ENCODE measurements around the gene CD44. TPM values are rescaled to one million over a fixed set of nuclear protein-coding genes. Genes with fewer than 3 reads are reported as not detected.

The CD44 gene
- total and polyA plus RNA-seq, 2 donors (not counting 1 experiment from before 2014, with no cell fraction given) = 660 to 980 TPM

DNA sequence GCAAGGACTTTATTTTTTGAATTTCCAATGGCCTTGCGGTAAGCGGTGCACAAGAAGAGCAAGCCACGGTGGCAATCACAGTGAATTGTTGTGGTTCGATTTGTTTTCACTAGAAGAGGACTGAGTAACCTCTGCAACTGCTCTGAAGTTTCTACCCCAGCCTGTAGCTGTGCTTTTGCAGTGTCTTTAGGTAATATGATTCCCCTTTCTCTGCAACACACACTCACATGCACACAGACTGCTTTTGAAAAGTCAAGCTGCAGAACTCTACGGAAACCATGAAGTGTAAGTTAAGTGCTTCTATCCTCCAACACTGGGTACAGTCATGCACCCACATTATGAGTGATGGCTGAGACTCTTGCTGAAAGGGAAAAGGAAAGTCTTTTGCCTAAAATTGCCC is 38.4 kb downstream of the CD44 start:
- Histone ChIP-seq H2AFZ (ENCODE audit: low read length) (no peak overlapping the region), H3K4me2 (ENCODE audit: extremely low read depth, insufficient read depth, low read length) (no peak overlapping the region), H3K4me3 (replicated peaks in 1 of 4; ENCODE audit: control extremely low read depth in 1 of 4, insufficient read depth in 1 of 4, low read depth in 3 of 4, low read length in 4 of 4) (no peak overlapping the region), H4K20me1 (ENCODE audit: control insufficient read depth, extremely low read depth, insufficient read depth, low read length) (no peaks in the 10 kb centered on the region), H3K27ac (ENCODE audit: insufficient read depth, low read length) (no peak overlapping the region), H3K4me1 (ENCODE audit: control insufficient read depth, extremely low read depth, insufficient read depth, low read length) (peaks cover 52% of the 10 kb centered on the region), H3K27me3 (ENCODE audit: control insufficient read depth, insufficient read depth, low read length) (no peaks in the 10 kb centered on the region), H3K79me2 (ENCODE audit: control insufficient read depth, insufficient read depth, low read length) (peaks cover 86% of the 10 kb centered on the region), H3K9ac (ENCODE audit: insufficient read depth, low read length) (no peak overlapping the region), H3K9me3 (ENCODE audit: control insufficient read depth, insufficient read depth, low read depth, low read length) (no peaks in the 10 kb centered on the region), H3K36me3 (ENCODE audit: control insufficient read depth, insufficient read depth, low read length) (peaks cover 22% of the 10 kb centered on the region)
- DNase-seq (ENCODE audit: low read depth in 2 of 2) = peak; percentile 59 to 88
- no peak for TF ChIP-seq CTCF (conservative IDR thresholded peaks at IDR 0.05 in 1 of 2, IDR thresholded peaks at IDR 0.05 in 1 of 2; ENCODE audit: low read depth in 1 of 2, low read length in 2 of 2)
- TF ChIP-seq EZH2 (IDR thresholded peaks at IDR 0.05; ENCODE audit: low read length, missing control alignments) = no peak

DNA sequence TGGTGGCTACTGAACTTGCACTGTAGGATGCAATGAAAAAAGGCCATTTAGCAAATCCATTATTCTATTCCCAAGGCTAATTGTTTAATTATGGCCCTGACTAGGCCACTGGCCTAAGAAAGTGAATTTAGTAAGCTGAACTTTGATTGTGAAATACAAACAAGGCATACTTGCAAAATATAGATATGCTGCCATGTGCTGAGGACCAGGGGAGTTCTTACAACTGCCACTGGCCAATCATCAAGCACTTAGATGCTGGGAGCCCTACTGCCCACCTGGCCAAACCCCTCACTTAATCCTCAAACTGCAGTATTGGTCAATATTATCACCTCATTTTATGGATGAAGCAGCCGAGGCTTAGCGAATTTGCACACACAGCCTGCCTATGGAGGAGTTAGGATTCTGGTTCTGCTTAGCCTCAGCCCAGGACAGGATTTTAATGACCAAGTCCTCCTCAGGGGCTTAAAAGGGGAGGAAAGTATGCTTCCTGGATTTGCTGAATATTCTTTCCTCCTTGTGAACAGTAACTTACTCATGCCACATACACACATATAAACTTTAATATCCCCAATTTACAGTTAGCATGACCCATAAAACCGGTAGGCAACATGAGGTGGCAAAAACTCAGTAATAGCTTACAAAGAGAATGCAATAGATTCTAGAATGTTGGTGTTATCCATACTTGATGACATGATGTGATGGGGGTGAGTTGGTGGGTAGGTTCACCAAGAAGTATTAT is 39.3 kb downstream of the CD44 start:
- DNase-seq (ENCODE audit: low read depth in 2 of 2) = no peak
- no peaks in the 10 kb centered on the region for H3K9me3 ChIP-seq (ENCODE audit: control insufficient read depth, insufficient read depth, low read depth, low read length)
- no peaks in the 10 kb centered on the region for H3K27me3 ChIP-seq (ENCODE audit: control insufficient read depth, insufficient read depth, low read length)
- peaks cover 26% of the 10 kb centered on the region for H3K36me3 ChIP-seq (ENCODE audit: control insufficient read depth, insufficient read depth, low read length)
- no peak overlapping the region for H2AFZ ChIP-seq (ENCODE audit: low read length)
- H3K9ac ChIP-seq (ENCODE audit: insufficient read depth, low read length) = no peak overlapping the region
- TF ChIP-seq CTCF (conservative IDR thresholded peaks at IDR 0.05 in 1 of 2, IDR thresholded peaks at IDR 0.05 in 1 of 2; ENCODE audit: low read depth in 1 of 2, low read length in 2 of 2) = no peak
- no peak for TF ChIP-seq EZH2 (IDR thresholded peaks at IDR 0.05; ENCODE audit: low read length, missing control alignments)
- no peak overlapping the region for H3K4me2 ChIP-seq (ENCODE audit: extremely low read depth, insufficient read depth, low read length)
- H3K4me1 ChIP-seq (ENCODE audit: control insufficient read depth, extremely low read depth, insufficient read depth, low read length) = peaks cover 47% of the 10 kb centered on the region
- peak overlapping the region; percentile 17 for H3K27ac ChIP-seq (ENCODE audit: insufficient read depth, low read length)
- peaks cover 86% of the 10 kb centered on the region for H3K79me2 ChIP-seq (ENCODE audit: control insufficient read depth, insufficient read depth, low read length)
- no peaks in the 10 kb centered on the region for H4K20me1 ChIP-seq (ENCODE audit: control insufficient read depth, extremely low read depth, insufficient read depth, low read length)
- H3K4me3 ChIP-seq (replicated peaks in 1 of 4; ENCODE audit: control extremely low read depth in 1 of 4, insufficient read depth in 1 of 4, low read depth in 3 of 4, low read length in 4 of 4) = no peak overlapping the region

DNA sequence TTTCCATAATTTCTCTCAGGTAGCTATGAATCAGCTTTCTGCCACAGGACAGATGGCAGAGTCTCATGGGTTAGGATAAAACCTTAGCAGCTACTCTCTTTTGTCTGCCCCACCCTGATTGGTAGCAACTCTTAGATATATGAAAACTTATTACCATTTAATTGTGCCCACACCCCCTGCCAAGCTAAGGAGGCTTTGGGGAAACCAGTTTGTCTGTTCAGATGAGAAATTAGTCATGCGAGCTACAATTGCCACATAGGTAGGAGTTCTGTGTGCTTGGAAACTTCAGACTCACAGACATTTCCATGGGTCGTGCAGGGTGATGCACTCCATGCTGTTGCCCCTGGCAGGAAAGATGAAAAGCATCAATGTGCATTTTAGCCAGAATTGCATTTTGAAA is 39.9 kb downstream of the CD44 start:
- Histone ChIP-seq H2AFZ (ENCODE audit: low read length) (no peak overlapping the region), H3K9ac (ENCODE audit: insufficient read depth, low read length) (no peak overlapping the region), H3K27ac (ENCODE audit: insufficient read depth, low read length) (peak overlapping the region; percentile 35), H3K9me3 (ENCODE audit: control insufficient read depth, insufficient read depth, low read depth, low read length) (no peaks in the 10 kb centered on the region), H3K27me3 (ENCODE audit: control insufficient read depth, insufficient read depth, low read length) (no peaks in the 10 kb centered on the region), H3K4me3 (replicated peaks in 1 of 4; ENCODE audit: control extremely low read depth in 1 of 4, insufficient read depth in 1 of 4, low read depth in 3 of 4, low read length in 4 of 4) (no peak overlapping the region), H3K36me3 (ENCODE audit: control insufficient read depth, insufficient read depth, low read length) (peaks cover 26% of the 10 kb centered on the region), H3K4me1 (ENCODE audit: control insufficient read depth, extremely low read depth, insufficient read depth, low read length) (peaks cover 44% of the 10 kb centered on the region), H3K4me2 (ENCODE audit: extremely low read depth, insufficient read depth, low read length) (peak overlapping the region; percentile 18), H4K20me1 (ENCODE audit: control insufficient read depth, extremely low read depth, insufficient read depth, low read length) (no peaks in the 10 kb centered on the region), H3K79me2 (ENCODE audit: control insufficient read depth, insufficient read depth, low read length) (peaks cover 86% of the 10 kb centered on the region)
- peak in 1 of 2 donors; percentile 35 for DNase-seq (ENCODE audit: low read depth in 2 of 2)
- no peak for TF ChIP-seq CTCF (conservative IDR thresholded peaks at IDR 0.05 in 1 of 2, IDR thresholded peaks at IDR 0.05 in 1 of 2; ENCODE audit: low read depth in 1 of 2, low read length in 2 of 2)
- TF ChIP-seq EZH2 (IDR thresholded peaks at IDR 0.05; ENCODE audit: low read length, missing control alignments) = no peak
